NCI-H2227 treated with DMSO at 0.1 percent for 48 hours (cell line): Measurements from ENCODE around the gene FBXO9.

ENCODE experiments used
- DNase-seq: peaks from one replicate; lab custom pipeline; 2025; lab: John Stamatoyannopoulos, UW

FBXO9 gene

DNA sequence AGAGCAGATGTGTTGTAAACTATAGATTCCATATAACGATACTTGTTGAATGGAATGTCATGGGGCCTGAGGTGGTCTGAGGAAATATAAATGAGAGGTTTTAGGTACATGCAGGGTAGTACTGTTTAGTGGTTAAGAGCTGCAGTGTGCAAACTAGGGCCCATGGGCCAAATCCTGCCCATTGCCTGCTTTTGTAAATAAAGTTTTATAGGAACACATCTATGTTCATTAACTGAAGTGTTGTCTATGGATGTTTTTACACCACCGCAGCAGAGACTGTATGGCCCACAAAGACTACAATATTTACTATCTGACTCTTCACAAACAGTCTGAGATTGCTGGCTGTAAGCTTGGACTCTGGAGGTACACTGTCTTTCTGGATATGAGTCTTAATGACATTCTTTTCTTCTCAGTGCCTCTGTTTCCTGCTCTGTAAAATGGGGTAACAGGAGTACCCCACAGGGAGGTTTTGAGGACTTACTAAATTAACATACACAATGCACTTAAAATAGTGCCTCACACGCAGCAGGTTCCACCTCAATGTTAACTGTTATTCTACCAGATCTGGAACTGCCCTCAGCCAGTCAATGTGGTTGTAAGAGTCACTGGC lies 70.9 kb downstream of the FBXO9 start:
- DNase-seq, result no peak

DNA sequence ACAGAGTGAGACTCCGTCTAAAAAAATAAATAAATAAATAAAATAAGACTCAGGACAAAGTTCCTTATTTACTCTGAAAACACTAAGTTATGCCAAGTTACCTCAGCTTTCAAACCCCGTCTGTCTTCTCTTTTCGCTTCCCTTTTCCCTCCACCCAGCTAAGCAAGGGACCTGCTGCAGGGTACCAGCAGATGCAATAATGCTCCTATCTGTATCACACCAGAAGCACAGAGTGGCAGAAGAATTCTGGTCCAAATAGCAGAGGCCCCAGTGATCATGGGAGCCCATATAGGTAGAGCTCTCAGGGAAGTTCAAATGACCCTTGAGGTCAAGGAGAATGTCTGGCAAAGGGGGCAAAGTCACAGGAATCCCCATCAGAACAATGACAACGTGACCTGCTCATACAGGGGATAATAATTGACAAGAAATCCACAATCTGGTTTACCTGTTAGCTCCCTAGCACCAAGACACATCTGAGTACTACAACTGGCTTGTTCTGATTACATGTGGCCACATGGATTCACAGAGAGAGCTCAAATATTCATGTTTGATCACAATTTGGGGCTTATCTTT lies 74.7 kb downstream of the FBXO9 start:
- DNase-seq, result no peak

DNA sequence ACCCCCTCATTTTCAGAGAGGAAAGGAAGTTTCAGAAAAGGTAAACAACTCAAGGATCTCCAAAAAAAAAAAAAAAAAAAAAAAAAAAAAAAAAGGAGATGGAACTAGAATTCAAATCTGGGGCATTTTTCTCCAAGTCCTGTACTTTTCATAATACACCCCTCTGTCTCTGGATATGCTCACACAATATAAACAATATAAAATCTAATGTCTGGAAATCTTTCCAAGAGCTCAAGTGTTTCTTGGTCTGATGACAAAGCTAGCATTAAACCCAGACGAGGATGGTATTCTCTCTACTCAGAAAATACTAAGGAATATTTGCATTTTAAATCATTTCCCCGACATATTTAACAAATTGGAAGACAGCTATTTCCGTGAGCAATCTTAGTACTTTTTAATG lies 77.6 kb downstream of the FBXO9 start:
- no peak for DNase-seq

DNA sequence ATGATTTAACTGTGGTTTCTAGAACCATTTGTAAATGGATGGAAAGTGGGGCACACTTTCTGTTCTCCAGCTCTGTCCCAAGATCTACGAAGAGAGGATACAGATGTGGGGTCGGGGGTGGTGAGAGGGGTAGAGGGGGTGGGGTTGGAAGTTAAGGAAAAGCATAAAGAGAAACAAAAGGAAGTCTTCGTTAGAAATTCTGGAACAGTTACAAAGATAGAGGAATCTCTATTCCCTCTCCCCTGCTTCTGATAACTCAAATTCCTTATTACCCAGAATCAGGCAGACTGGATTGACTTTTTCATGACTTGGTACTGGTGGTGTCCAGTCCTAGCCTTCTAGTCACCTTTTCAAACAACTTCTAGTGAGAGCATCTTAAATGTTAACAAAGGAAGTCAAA lies 78.5 kb downstream of the FBXO9 start:
- DNase-seq, result no peak

DNA sequence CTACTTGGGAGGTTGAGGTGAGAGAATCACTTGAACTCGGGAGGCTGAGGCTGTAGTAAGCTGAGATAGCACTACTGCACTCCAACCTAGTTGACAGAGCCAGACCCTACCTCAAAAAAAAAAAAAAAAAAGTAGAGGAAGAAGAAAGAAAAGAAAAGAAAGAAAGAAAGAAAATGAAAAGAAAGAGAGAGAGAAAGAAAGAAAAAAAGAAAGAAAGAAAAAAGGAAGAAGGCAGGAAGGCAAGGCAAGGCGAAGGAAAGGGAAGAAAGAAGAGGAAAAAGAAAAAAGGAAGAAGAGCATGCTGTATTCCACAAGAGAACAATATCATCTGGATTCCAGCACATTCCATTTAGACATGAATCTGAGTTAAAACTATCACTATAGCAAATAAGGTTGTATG lies 79.6 kb downstream of the FBXO9 start:
- no peak for DNase-seq

DNA sequence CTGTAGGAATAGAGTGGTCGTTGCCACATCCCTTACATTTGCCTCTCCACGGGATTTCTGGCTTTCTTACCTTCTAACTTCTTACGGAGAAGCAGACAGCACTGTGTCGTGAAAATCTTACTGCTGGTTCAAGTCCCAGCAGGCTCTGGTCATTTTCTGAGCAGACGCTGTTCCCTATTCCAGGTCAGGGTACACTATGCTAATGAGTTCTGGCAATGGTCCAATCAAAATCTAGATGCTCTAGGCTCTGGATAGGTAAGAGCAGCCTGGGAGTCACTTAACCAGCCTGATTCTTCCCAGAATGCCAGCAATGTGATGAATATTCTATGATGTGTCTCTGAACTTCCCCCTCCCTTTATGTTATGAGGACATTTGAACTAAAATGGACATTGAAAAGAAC lies 83.5 kb downstream of the FBXO9 start, which contains the start of gene GCM1:
Gene GCM1, minus strand, starts transcription at position 158 of the 400 bp plus-strand sequence. CDS start 3,209 bp downstream, outside the sequence.
- no peak for DNase-seq
